ENCODE data around the gene CEACAM20. TPM values are rescaled to one million over a fixed set of nuclear protein-coding genes. Genes with fewer than 3 reads are reported as not detected.
"Not testable (repeated sequence)": the region's sequence is repeated elsewhere in the genome, so short reads cannot be mapped to it uniquely, and the experiment has no call there.

The CEACAM20 gene
- total RNA-seq, 1 donor from 2014 or later, result not detected

DNA sequence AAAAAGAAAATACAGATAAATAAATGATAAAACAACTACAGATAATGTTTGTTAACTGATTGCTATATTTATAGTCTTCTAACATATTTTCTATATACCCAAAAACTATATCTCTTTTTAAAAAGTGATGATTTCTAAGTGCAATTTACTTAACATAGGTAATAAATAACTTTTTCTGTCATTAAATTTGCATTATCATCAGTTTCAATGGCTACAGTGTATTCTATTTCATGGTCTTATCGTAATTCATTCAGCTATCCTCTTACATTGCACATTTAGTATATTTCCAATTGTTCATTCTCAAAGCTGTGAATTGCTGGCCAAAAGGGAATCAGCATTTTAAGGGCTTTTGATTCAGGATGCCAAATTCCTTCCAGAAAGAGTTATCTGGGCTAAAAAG, 32.8 kb downstream of the CEACAM20 start:
- DNase-seq (ENCODE audit: low spot score), result no peak

DNA sequence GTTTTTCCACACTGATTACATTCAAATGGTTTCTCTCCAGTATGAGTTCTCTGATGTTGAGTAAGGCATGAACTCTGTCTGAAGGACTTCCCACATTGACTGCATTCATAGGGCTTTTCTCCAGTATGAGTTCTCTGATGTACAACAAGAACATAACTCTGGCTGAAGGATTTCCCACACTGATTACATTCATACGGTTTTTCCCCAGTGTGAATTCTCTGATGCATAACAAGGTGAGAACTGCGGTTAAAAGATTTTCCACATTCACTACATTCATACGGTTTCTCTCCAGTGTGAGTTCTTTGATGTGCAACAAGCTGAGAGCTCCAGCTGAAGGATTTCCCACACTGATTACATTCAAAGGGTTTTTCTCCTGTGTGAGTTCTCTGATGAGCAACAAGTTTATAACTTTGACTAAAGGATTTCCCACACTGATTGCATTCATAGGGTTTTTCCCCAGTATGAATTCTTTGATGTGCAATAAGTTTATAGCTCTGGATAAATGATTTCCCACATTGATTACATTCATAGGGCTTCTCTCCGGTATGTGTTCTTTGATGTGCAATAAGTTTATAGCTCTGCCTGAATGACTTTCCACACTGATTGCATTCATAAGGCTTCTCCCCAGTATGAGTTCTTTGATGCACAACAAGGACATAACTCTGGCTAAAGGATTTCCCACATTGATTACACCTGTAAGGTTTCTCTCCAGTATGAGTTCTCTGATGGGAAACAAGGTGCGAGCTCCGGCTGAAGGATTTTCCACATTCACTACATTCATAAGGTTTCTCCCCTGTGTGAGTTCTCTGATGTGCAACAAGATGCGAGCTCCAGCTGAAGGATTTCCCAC, 52.7 kb downstream of the CEACAM20 start:
- DNase-seq (ENCODE audit: low spot score), result no peak

DNA sequence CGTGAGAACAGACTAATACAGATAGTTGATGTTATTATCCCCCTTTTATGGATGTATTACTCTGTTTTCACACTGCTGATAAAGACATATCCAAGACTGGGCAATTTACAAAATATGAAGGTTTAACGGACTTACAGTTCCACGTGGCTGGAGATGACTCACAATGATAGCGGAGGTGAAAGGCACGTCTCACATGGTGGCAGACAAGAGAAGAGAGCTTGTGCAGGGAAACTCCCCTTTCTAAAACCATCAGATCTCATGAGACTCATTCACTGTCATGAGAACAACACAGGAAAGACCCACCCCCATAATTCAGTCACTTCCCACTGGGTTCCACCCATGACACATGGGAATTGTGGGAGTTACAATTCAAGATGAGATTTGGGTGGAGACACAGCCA, 60.7 kb downstream of the CEACAM20 start:
- DNase-seq (ENCODE audit: low spot score), result not testable (repeated sequence)

DNA sequence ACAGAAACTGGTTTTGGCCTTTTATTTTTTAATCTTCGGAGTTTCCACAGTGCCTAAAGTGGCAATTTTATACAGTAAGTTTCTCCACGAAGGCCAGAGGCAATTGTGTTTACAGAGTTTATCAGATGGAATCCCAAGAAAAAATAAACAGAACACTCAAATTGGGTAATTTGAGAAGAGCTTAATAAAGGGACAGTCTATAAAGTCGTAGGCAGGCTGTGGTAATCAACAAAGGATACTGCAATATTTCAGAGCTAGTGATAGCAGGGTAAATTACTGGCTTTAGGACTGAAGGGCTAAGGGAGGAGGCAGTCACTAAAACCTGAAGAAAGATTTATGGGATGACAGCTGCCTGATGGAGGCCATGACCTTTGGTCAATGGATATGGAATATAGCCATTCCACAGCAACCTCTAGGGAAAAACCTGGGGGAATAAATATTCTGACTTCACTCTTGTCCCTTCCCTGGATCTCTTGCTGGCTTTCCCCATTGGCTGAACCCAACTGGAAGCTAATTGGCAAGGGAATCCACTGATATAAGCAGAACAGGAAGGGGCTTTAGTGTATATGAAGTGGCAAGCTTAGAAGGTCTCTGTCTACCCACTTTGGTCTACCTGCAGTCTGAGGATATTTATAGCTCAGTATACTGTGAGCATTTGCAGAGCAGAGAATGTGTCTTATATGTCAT, 66.7 kb downstream of the CEACAM20 start:
- not testable (repeated sequence) for DNase-seq (ENCODE audit: low spot score)

Other genes with a start within 250 kb of the CEACAM20 start
- 3.2 TPM for gene ZNF235, start 224.7 kb downstream of the CEACAM20 start, total RNA-seq
- gene ZNF112, start 173.0 kb downstream of the CEACAM20 start, total RNA-seq, result 2.5 TPM
- 0.93 TPM for gene ZNF285, start 128.1 kb downstream of the CEACAM20 start, total RNA-seq
- 4.4 TPM for gene ZNF229, start 81.2 kb downstream of the CEACAM20 start, total RNA-seq
- 3.9 TPM for gene ZNF180, start 29.2 kb downstream of the CEACAM20 start, total RNA-seq
- gene IGSF23, start 83.9 kb upstream of the CEACAM20 start, total RNA-seq, result not detected
- gene PVR, start 114.2 kb upstream of the CEACAM20 start, total RNA-seq, result 30.3 TPM
- gene CEACAM19, start 141.8 kb upstream of the CEACAM20 start, total RNA-seq, result 3.7 TPM
- not detected for gene CEACAM16, start 169.5 kb upstream of the CEACAM20 start, total RNA-seq
- gene BCL3, start 219.0 kb upstream of the CEACAM20 start, total RNA-seq, result 73.8 TPM
- not detected for gene CBLC, start 248.2 kb upstream of the CEACAM20 start, total RNA-seq